Measurements from ENCODE around the gene NFATC2IP.

NFATC2IP gene

GRCh38 chr16:29007730-29008593, 57.2 kb downstream of the NFATC2IP start:
- DNase-seq = no peak

DNA sequence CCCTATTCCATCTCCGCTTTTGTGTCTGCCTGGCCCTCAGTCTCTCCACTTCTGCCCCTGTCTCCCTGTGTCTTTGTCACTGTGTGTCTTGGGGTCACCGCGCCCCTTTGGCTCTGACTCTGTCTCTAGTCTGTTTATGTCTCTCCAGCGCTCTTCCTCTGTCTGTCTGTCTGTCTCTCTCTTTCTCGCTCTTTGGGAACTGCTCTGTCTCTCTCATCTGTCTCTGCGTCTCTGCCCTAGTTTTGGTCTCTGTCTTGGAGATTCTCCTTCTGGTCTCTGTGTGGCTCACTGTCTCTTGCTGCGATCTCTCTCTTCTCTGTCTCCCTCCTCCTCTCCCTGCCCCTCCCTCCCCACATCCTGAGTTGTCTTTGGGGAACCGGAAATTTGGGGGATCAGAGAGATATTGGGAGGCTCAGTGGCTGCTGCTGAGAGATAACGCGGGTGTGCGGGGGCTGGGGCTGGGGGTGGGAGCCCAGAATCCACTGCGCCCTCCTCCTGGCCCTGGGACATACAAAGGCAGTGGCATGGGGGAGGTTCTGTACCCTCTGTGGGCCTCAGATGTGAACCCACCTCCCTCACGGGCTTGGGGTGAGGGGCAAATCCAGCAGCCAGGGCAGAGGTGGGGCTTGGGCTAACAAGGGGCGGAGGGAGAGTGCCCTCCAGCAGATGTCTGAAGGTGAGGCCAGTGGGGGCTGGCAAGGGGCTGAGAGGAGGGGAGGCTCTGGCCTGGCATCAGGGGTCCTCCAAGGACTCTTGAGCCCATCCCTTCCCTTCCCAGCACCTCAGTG, 58.5 kb downstream of the NFATC2IP start:
- DNase-seq = no peak

DNA sequence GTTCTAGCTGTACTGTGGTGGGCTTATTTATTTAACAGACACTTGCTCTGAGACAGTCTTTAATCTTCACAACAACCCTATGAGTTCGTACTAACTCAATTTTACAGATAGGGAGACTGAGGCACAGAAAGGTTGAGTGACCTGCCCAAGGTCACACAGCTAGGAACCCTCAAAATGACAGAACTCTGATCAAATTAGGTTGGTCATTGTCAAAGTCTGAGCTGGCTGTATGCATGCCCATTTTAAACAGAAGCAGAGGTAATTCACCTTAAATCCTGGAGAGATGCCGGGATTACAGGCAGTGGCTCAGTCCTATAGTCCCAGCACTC, 59.1 kb downstream of the NFATC2IP start:
- DNase-seq = no peak

DNA sequence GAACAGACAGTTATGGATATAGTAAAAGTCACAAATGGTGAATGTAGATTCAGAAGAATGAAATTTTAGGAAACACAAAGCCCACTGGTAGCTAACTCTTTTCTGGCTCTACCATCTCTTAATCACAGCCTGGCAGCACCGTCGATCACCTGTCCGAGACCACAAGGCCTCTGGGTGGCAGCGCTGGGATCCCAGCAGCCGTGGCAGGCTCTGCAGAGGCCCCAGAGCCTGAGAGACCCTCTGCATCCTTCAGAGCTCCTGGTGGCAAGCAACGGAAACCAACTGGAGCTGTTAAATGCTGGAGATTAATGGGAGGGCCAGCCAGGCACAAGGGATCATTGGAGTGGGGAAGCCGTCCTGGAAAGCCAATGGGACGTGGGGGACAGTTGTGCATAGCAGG, 60.4 kb downstream of the NFATC2IP start:
- no peak for DNase-seq

- no peak for DNase-seq
These were observed 61.1 kb downstream of the NFATC2IP start for GRCh38 chr16:29011851-29012250.

- no peak for DNase-seq
These were observed 62.3 kb downstream of the NFATC2IP start for GRCh38 chr16:29012913-29013553.

DNA sequence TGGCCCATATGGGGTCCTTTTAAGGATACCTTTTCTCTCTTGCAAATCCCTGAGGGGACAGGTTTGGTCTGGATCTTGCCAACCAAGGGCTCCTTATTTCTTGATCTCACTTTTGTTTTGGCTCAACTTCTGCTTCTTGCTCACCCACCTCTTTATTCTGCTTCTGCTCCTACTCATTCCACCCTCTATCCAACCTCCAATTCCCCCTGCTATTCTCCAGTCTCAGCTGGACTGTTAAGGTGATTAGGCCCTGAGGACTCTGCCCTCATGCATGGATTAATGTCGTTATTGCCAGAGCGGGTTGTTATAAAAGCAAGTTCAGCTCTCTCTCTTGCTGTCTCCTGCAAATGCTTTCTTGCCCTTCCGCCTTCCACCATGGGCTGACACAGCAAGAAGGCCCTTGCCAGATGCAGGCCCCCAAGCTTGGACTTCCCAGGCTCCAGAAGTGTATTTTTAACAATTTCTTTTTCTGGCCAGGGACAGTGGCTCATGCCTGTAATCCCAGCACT, 63.9 kb downstream of the NFATC2IP start:
- no peak for DNase-seq
